HepG2 (cell line): ENCODE data around the gene PCAT6. TPM values are rescaled to one million over a fixed set of nuclear protein-coding genes. Genes with fewer than 3 reads are reported as not detected.
A peak's percentile ranks its signal among the peaks of the same experiment; 100 is the strongest.

Experiments
- CTCF ChIP-seq: sonication (generic); formaldehyde crosslinking; IDR thresholded peaks from 2 replicates; pipeline ENCODE4 v1.5.0; 2020; ENCODE audit warnings: mild to moderate bottlenecking, missing genetic modification reagents, moderate library complexity
- MLLT10 ChIP-seq: sonication (generic); formaldehyde crosslinking; IDR thresholded peaks from 2 replicates; pipeline ENCODE4 v1.4.0; 2020; ENCODE audit warnings: missing genetic modification reagents
- MYC ChIP-seq: sonication (generic); formaldehyde crosslinking; IDR thresholded peaks from 2 replicates; pipeline ENCODE4 v1.9.0; 2021; ENCODE audit warnings: missing genetic modification reagents, borderline replicate concordance
- NCOA5 ChIP-seq: sonication (generic); formaldehyde crosslinking; IDR thresholded peaks from 2 replicates; pipeline ENCODE4 v1.4.0; 2020; ENCODE audit warnings: missing genetic modification reagents
- NFATC3 ChIP-seq: sonication (generic); formaldehyde crosslinking; IDR thresholded peaks from 2 replicates; pipeline ENCODE4 v1.5.1; 2020; ENCODE audit warnings: mild to moderate bottlenecking, missing genetic modification reagents
- SIN3B ChIP-seq: fragments of 150-350 bp; IDR thresholded peaks from 2 replicates; pipeline ENCODE4 v1.6.1; 2014; ENCODE audit warnings: low read length
- SIX4 ChIP-seq: sonication (generic); formaldehyde crosslinking; IDR thresholded peaks from 2 replicates; pipeline ENCODE4 v1.4.0; 2020; ENCODE audit warnings: missing genetic modification reagents
- SRY ChIP-seq: sonication (generic); formaldehyde crosslinking; IDR thresholded peaks from 2 replicates; pipeline ENCODE4 v1.8.0; 2022; ENCODE audit warnings: mild to moderate bottlenecking, missing genetic modification reagents
- ZBTB20 ChIP-seq: sonication (generic); formaldehyde crosslinking; IDR thresholded peaks from 2 replicates; pipeline ENCODE4 v1.8.1; 2023; ENCODE audit warnings: missing genetic modification reagents, low read depth, mild to moderate bottlenecking, borderline replicate concordance
- ZFP36 ChIP-seq: fragments of 150-350 bp; IDR thresholded peaks from 2 replicates; pipeline ENCODE4 v1.6.1; 2018; ENCODE audit warnings: borderline replicate concordance, low read length, low read depth; ENCODE audit not compliant: partially characterized antibody
- ZFP36L2 ChIP-seq: sonication (generic); formaldehyde crosslinking; IDR thresholded peaks from 2 replicates; pipeline ENCODE4 v1.4.0; 2020; ENCODE audit warnings: missing genetic modification reagents
- ZNF234 ChIP-seq: sonication (generic); formaldehyde crosslinking; conservative IDR thresholded peaks from 2 replicates; pipeline ENCODE4 v1.5.1; 2020; ENCODE audit warnings: mild to moderate bottlenecking, missing genetic modification reagents
- ZNF446 ChIP-seq: sonication (generic); formaldehyde crosslinking; IDR thresholded peaks from 2 replicates; pipeline ENCODE4 v1.5.0; 2020; ENCODE audit warnings: mild to moderate bottlenecking, missing genetic modification reagents
- ZNF510 ChIP-seq: sonication (generic); formaldehyde crosslinking; IDR thresholded peaks from 2 replicates; pipeline ENCODE4 v1.4.0; 2020; ENCODE audit warnings: low read depth, mild to moderate bottlenecking, missing genetic modification reagents
- ZNF549 ChIP-seq: sonication (generic); formaldehyde crosslinking; IDR thresholded peaks from 2 replicates; pipeline ENCODE4 v1.5.0; 2020; ENCODE audit warnings: missing genetic modification reagents
- ZNF615 ChIP-seq: sonication (generic); formaldehyde crosslinking; IDR thresholded peaks from 2 replicates; pipeline ENCODE4 v1.5.0; 2020; ENCODE audit warnings: mild to moderate bottlenecking, missing genetic modification reagents, borderline replicate concordance
- ZNF652 ChIP-seq: IDR thresholded peaks from 2 replicates; pipeline ENCODE4 v1.6.1; 2016; ENCODE audit warnings: low read depth, borderline replicate concordance
- ZNF737 ChIP-seq: sonication (generic); formaldehyde crosslinking; IDR thresholded peaks from 2 replicates; pipeline ENCODE4 v1.5.0; 2020; ENCODE audit warnings: missing genetic modification reagents, mild to moderate bottlenecking, borderline replicate concordance
- ZNF747 ChIP-seq: sonication (generic); formaldehyde crosslinking; IDR thresholded peaks from 2 replicates; pipeline ENCODE4 v1.8.1; 2023; ENCODE audit warnings: missing genetic modification reagents, mild to moderate bottlenecking, borderline replicate concordance
- ZNF775 ChIP-seq: sonication (generic); formaldehyde crosslinking; IDR thresholded peaks from 2 replicates; pipeline ENCODE4 v1.4.0; 2020; ENCODE audit warnings: missing genetic modification reagents, mild to moderate bottlenecking, moderate library complexity, borderline replicate concordance
- ZNF883 ChIP-seq: sonication (generic); formaldehyde crosslinking; IDR thresholded peaks from 2 replicates; pipeline ENCODE4 v1.5.1; 2020; ENCODE audit warnings: mild to moderate bottlenecking, missing genetic modification reagents; ENCODE audit errors: not compliant biosample characterization
- ZZZ3 ChIP-seq: sonication (generic); formaldehyde crosslinking; IDR thresholded peaks from 2 replicates; pipeline ENCODE4 v1.4.0; 2020; ENCODE audit warnings: missing genetic modification reagents, mild to moderate bottlenecking, borderline replicate concordance
- polyA plus RNA-seq, 8 experiments: library from polyadenylated mRNA; depleted of rRNA in 3 of 8; stranded (reverse) in 7 of 8; unstranded in 1 of 8; fragments of >200 nt; fragmentation: Illumina TruSeq in 4 of 8; extraction: Trizol in 4 of 8; gene quantifications; 2 replicates each; pipeline versions ENCODE4 v1.2.1 to v1.2.3, GENCODE V29; 2011 to 2016; ENCODE audit warnings: low read depth in 4 of 8, missing spikeins in 1 of 8, mixed read lengths in 1 of 8; ENCODE audit not compliant: insufficient read depth in 1 of 8
- total RNA-seq, 5 experiments: library from RNA; depleted of rRNA; stranded (reverse); fragments of >200 nt; fragmentation: Illumina TruSeq; extraction: Trizol; gene quantifications; 2 replicates each; pipeline ENCODE4 v1.2.3, GENCODE V29; 2016; ENCODE audit warnings: low read depth in 1 of 5
- TF ChIP-seq, protein P1 (sequence below): sonication (generic); formaldehyde crosslinking; IDR thresholded peaks from 2 replicates; pipeline ENCODE4 v1.8.1; 2022; ENCODE audit warnings: low read depth, mild to moderate bottlenecking, missing genetic modification reagents
- TF ChIP-seq, protein P2 (sequence below): sonication (generic); formaldehyde crosslinking; IDR thresholded peaks from 2 replicates; pipeline ENCODE4 v1.5.0; 2020; ENCODE audit warnings: missing genetic modification reagents

The PCAT6 gene
- total and polyA plus RNA-seq, 2 of the 13 experiments (the other 11 are each of a cell fraction or from before 2014, with no cell fraction given): 0.60 to 4.4 TPM

- peak; percentile 50; the same call in 1 of the 2 replicates for TF ChIP-seq ZBTB20 (CRISPR knock-in tag)
- TF ChIP-seq ZNF615 (CRISPR knock-in tag): no peak
- no peak for TF ChIP-seq ZFP36
- TF ChIP-seq, protein P1, sequence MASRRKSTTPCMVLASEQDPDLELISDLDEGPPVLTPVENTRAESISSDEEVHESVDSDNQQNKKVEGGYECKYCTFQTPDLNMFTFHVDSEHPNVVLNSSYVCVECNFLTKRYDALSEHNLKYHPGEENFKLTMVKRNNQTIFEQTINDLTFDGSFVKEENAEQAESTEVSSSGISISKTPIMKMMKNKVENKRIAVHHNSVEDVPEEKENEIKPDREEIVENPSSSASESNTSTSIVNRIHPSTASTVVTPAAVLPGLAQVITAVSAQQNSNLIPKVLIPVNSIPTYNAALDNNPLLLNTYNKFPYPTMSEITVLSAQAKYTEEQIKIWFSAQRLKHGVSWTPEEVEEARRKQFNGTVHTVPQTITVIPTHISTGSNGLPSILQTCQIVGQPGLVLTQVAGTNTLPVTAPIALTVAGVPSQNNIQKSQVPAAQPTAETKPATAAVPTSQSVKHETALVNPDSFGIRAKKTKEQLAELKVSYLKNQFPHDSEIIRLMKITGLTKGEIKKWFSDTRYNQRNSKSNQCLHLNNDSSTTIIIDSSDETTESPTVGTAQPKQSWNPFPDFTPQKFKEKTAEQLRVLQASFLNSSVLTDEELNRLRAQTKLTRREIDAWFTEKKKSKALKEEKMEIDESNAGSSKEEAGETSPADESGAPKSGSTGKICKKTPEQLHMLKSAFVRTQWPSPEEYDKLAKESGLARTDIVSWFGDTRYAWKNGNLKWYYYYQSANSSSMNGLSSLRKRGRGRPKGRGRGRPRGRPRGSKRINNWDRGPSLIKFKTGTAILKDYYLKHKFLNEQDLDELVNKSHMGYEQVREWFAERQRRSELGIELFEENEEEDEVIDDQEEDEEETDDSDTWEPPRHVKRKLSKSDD: no peak
- no peak for TF ChIP-seq ZNF737 (CRISPR knock-in tag)
- TF ChIP-seq NFATC3 (CRISPR knock-in tag): no peak
- no peak; the same call in 1 of the 2 replicates for TF ChIP-seq ZZZ3 (CRISPR knock-in tag)
- TF ChIP-seq ZFP36L2 (CRISPR knock-in tag): no peak
- 0 out of 2 replicates have a peak, but pooled peaks have one; percentile 30 for TF ChIP-seq SIN3B
- TF ChIP-seq ZNF652 (CRISPR knock-in tag): no peak
- TF ChIP-seq ZNF510: no peak
- TF ChIP-seq ZNF883 (CRISPR knock-in tag): no peak
- TF ChIP-seq ZNF446: peak; percentile 75; the same call in 1 of the 2 replicates
- TF ChIP-seq NCOA5 (CRISPR knock-in tag): no peak
- no peak for TF ChIP-seq ZNF234 (CRISPR knock-in tag)
- TF ChIP-seq, protein P2, sequence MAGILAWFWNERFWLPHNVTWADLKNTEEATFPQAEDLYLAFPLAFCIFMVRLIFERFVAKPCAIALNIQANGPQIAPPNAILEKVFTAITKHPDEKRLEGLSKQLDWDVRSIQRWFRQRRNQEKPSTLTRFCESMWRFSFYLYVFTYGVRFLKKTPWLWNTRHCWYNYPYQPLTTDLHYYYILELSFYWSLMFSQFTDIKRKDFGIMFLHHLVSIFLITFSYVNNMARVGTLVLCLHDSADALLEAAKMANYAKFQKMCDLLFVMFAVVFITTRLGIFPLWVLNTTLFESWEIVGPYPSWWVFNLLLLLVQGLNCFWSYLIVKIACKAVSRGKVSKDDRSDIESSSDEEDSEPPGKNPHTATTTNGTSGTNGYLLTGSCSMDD: no peak
- TF ChIP-seq MYC (CRISPR knock-in tag): peak; percentile 63; the same call in 1 of the 2 replicates
- TF ChIP-seq SRY (CRISPR knock-in tag): no peak
- no peak for TF ChIP-seq ZNF775 (CRISPR knock-in tag)
- TF ChIP-seq ZNF747: 0 out of 2 replicates have a peak, but pooled peaks have one; percentile 12
- no peak for TF ChIP-seq MLLT10 (CRISPR knock-in tag)
- TF ChIP-seq ZNF549: no peak
- no peak for TF ChIP-seq SIX4 (CRISPR knock-in tag)
- 0 out of 2 replicates have a peak, but pooled peaks have one; percentile 2 for TF ChIP-seq CTCF (CRISPR knock-in tag)
Observed at GRCh38 chr1:202810615-202811295, at the start of gene PCAT6 (continued).
